ENCODE data around the gene RAB7A. TPM values are rescaled to one million over a fixed set of nuclear protein-coding genes. Genes with fewer than 3 reads are reported as not detected.

Gene RAB7A
- total and polyA plus RNA-seq, 2 of the 8 experiments (the other 6 are each of a cell fraction or from before 2014, with no cell fraction given): 179 to 195 TPM

DNA sequence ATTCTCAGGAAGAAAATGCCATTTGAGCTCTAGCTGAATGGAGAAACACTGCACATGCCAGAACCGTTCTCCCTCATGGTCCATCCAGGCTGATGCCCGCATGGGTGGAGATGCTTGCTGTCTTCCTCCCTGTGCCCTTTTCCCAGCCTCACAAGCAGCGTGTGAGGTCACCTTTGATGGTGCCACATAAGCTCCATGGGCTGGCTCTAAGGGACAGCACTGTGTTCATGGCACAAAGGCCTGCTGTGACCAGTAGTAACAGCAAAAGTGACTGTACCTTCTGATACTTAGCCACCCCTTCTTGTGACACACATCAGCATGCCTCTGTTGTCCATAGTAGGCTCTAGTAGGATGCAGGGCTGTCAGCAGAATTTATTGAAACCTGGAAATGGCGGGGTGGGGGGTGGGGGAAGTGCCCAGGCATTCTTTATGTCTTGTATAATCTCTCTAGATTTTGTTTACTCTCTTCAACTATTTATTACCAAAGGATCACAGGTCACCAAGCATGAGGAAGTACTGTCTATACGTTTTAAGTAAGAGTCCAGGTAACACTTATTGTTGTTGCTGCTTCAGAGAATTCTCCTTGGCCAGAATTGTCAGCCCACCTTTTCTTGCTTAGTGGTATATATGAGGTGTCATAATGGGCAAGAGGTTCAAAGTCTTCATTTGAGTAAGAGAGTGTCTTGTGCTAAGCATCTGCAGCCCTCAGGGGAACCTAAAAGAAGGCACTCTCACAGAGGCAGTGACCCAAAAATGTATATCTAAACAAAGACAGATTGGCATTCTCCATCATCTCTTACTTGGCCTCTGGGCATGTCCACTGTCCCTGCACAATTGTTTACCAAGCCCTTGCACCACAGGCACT lies 56.5 kb downstream of the RAB7A start (continued):
- TF ChIP-seq, protein P1, sequence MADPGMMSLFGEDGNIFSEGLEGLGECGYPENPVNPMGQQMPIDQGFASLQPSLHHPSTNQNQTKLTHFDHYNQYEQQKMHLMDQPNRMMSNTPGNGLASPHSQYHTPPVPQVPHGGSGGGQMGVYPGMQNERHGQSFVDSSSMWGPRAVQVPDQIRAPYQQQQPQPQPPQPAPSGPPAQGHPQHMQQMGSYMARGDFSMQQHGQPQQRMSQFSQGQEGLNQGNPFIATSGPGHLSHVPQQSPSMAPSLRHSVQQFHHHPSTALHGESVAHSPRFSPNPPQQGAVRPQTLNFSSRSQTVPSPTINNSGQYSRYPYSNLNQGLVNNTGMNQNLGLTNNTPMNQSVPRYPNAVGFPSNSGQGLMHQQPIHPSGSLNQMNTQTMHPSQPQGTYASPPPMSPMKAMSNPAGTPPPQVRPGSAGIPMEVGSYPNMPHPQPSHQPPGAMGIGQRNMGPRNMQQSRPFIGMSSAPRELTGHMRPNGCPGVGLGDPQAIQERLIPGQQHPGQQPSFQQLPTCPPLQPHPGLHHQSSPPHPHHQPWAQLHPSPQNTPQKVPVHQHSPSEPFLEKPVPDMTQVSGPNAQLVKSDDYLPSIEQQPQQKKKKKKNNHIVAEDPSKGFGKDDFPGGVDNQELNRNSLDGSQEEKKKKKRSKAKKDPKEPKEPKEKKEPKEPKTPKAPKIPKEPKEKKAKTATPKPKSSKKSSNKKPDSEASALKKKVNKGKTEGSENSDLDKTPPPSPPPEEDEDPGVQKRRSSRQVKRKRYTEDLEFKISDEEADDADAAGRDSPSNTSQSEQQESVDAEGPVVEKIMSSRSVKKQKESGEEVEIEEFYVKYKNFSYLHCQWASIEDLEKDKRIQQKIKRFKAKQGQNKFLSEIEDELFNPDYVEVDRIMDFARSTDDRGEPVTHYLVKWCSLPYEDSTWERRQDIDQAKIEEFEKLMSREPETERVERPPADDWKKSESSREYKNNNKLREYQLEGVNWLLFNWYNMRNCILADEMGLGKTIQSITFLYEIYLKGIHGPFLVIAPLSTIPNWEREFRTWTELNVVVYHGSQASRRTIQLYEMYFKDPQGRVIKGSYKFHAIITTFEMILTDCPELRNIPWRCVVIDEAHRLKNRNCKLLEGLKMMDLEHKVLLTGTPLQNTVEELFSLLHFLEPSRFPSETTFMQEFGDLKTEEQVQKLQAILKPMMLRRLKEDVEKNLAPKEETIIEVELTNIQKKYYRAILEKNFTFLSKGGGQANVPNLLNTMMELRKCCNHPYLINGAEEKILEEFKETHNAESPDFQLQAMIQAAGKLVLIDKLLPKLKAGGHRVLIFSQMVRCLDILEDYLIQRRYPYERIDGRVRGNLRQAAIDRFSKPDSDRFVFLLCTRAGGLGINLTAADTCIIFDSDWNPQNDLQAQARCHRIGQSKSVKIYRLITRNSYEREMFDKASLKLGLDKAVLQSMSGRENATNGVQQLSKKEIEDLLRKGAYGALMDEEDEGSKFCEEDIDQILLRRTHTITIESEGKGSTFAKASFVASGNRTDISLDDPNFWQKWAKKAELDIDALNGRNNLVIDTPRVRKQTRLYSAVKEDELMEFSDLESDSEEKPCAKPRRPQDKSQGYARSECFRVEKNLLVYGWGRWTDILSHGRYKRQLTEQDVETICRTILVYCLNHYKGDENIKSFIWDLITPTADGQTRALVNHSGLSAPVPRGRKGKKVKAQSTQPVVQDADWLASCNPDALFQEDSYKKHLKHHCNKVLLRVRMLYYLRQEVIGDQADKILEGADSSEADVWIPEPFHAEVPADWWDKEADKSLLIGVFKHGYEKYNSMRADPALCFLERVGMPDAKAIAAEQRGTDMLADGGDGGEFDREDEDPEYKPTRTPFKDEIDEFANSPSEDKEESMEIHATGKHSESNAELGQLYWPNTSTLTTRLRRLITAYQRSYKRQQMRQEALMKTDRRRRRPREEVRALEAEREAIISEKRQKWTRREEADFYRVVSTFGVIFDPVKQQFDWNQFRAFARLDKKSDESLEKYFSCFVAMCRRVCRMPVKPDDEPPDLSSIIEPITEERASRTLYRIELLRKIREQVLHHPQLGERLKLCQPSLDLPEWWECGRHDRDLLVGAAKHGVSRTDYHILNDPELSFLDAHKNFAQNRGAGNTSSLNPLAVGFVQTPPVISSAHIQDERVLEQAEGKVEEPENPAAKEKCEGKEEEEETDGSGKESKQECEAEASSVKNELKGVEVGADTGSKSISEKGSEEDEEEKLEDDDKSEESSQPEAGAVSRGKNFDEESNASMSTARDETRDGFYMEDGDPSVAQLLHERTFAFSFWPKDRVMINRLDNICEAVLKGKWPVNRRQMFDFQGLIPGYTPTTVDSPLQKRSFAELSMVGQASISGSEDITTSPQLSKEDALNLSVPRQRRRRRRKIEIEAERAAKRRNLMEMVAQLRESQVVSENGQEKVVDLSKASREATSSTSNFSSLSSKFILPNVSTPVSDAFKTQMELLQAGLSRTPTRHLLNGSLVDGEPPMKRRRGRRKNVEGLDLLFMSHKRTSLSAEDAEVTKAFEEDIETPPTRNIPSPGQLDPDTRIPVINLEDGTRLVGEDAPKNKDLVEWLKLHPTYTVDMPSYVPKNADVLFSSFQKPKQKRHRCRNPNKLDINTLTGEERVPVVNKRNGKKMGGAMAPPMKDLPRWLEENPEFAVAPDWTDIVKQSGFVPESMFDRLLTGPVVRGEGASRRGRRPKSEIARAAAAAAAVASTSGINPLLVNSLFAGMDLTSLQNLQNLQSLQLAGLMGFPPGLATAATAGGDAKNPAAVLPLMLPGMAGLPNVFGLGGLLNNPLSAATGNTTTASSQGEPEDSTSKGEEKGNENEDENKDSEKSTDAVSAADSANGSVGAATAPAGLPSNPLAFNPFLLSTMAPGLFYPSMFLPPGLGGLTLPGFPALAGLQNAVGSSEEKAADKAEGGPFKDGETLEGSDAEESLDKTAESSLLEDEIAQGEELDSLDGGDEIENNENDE (IDR thresholded peaks at IDR 0.05; ENCODE audit: insufficient replicate concordance, low read length): no peak
- TF ChIP-seq PHF8 (conservative IDR thresholded peaks at IDR 0.05; ENCODE audit: low read depth, low read length) (no peak), SUZ12 (IDR thresholded peaks at IDR 0.05; ENCODE audit: low read length) (no peak), HDAC6 (IDR thresholded peaks at IDR 0.05; ENCODE audit: low read depth, low read length) (no peak), GTF2F1 (IDR thresholded peaks at IDR 0.05; ENCODE audit: borderline replicate concordance, low read depth, low read length) (no peak), TEAD4 (IDR thresholded peaks at IDR 0.05; ENCODE audit: low read depth, low read length) (no peak), EP300 (IDR thresholded peaks at IDR 0.05; ENCODE audit: borderline replicate concordance in 1 of 2, low read depth in 2 of 2, low read length in 2 of 2) (no peak), CHD2 (IDR thresholded peaks at IDR 0.05; ENCODE audit: low read length) (no peak), RXRA (IDR thresholded peaks at IDR 0.05; ENCODE audit: insufficient read depth, low read depth, low read length) (no peak), CHD1 (IDR thresholded peaks at IDR 0.05; ENCODE audit: low read depth, low read length) (no peak)

Data from H1 (cell line).